ENCODE data around the gene RAP1GAP2.

GRCh38 chr17:2925011-2925410 is 128.8 kb downstream of the RAP1GAP2 start:
- TF ChIP-seq CTCF (conservative IDR thresholded peaks at IDR 0.05; ENCODE audit: low read length) = no peak
- no peak for TF ChIP-seq EZH2phosphoT487 (IDR thresholded peaks at IDR 0.05; ENCODE audit: borderline replicate concordance, low read depth, low read length)
